HG03575 (cell line): ENCODE results near the gene NHS.
"Not testable (repeated sequence)": the region's sequence is repeated elsewhere in the genome, so short reads cannot be mapped to it uniquely, and the experiment has no call there.

Experiments
- ATAC-seq: cut with Tn5 transposase; IDR thresholded peaks from one replicate; pipeline ENCODE4 v1.9.1; 2021; ENCODE audit not compliant: unreplicated experiment, insufficient number of reproducible peaks, low FRiP score; ENCODE audit errors: extremely low read depth

Gene NHS

GRCh38 chrX:17440836-17441235 is 65.8 kb downstream of the NHS start:
- no peak for ATAC-seq

GRCh38 chrX:17441965-17442364 is 67.0 kb downstream of the NHS start:
- no peak for ATAC-seq

GRCh38 chrX:17442898-17443297 is 67.9 kb downstream of the NHS start:
- no peak for ATAC-seq

GRCh38 chrX:17443556-17443955 is 68.6 kb downstream of the NHS start:
- ATAC-seq, result no peak

- ATAC-seq, result not testable (repeated sequence)
Observed at GRCh38 chrX:17446269-17446668, 71.3 kb downstream of the NHS start.

GRCh38 chrX:17448188-17448587 is 73.2 kb downstream of the NHS start:
- ATAC-seq, result no peak

- ATAC-seq, result no peak
Observed at GRCh38 chrX:17449866-17450265, 74.9 kb downstream of the NHS start.

- ATAC-seq, result no peak
Observed at GRCh38 chrX:17453788-17454187, 78.8 kb downstream of the NHS start.

- ATAC-seq, result no peak
Observed at GRCh38 chrX:17456526-17456925, 81.5 kb downstream of the NHS start.

GRCh38 chrX:17459008-17459611 is 84.1 kb downstream of the NHS start:
- ATAC-seq, result no peak

GRCh38 chrX:17459661-17460060 is 84.7 kb downstream of the NHS start:
- no peak for ATAC-seq

- ATAC-seq, result no peak
Observed at GRCh38 chrX:17462881-17463280, 87.9 kb downstream of the NHS start.

- no peak for ATAC-seq
Observed at GRCh38 chrX:17464194-17464593, 89.2 kb downstream of the NHS start.

GRCh38 chrX:17465201-17465600 is 90.2 kb downstream of the NHS start:
- ATAC-seq, result no peak

GRCh38 chrX:17465802-17466201 is 90.8 kb downstream of the NHS start:
- ATAC-seq, result no peak

GRCh38 chrX:17470136-17470535 is 95.1 kb downstream of the NHS start:
- ATAC-seq, result no peak

GRCh38 chrX:17471121-17471520 is 96.1 kb downstream of the NHS start:
- no peak for ATAC-seq

- ATAC-seq, result no peak
Observed at GRCh38 chrX:17471861-17472260, 96.9 kb downstream of the NHS start.

GRCh38 chrX:17472424-17472823 is 97.4 kb downstream of the NHS start:
- ATAC-seq, result no peak

- ATAC-seq, result no peak
Observed at GRCh38 chrX:17473021-17473420, 98.0 kb downstream of the NHS start.

- no peak for ATAC-seq
Observed at GRCh38 chrX:17474892-17475291, 99.9 kb downstream of the NHS start.
